Panc1 (cell line): Measurements from ENCODE around the gene TSPOAP1. TPM values are rescaled to one million over a fixed set of nuclear protein-coding genes. Genes with fewer than 3 reads are reported as not detected.

Source experiments
- ATAC-seq: fragments of 200-7000 bp; cut with Tn5 transposase; 2 replicates; pipeline ENCODE4 v1.9.1; 2020; ENCODE audit warnings: mild to moderate bottlenecking, moderate library complexity
- BruUV-seq: library from RNA; stranded (reverse); fragments of 400-500 nt; replicated peaks from 2 replicates; lab custom pipeline; 2021; lab: Mats Ljungman, UMichigan
- CTCF ChIA-PET: fragments of 300-600 bp; sonication (Branson Sonifier 250); formaldehyde crosslinking; loops from one replicate; lab custom pipeline; 2022; ENCODE audit warnings: antibody characterized with exemption; lab: Charles Lee
- POLR2A ChIA-PET: fragments of 300-600 bp; sonication (Branson Sonifier 250); formaldehyde crosslinking; loops from one replicate; lab custom pipeline; 2022; ENCODE audit warnings: antibody characterized with exemption; lab: Charles Lee
- DNase-seq: peaks from one replicate; pipeline ENCODE4 v3.0.0-alpha.2; 2010; ENCODE audit warnings: low read depth, low spot score
- H3K27ac ChIP-seq: 2 replicates; pipeline ENCODE4 v1.5.1; 2011; ENCODE audit warnings: mild to moderate bottlenecking, low read length, inconsistent platforms
- H3K27me3 ChIP-seq: fragments of 200-500 bp; sonication (Bioruptor generic); 2 replicates; pipeline ENCODE4 v1.6.0; 2014; ENCODE audit warnings: low read length, inconsistent platforms; ENCODE audit not compliant: control insufficient read depth, insufficient read depth
- H3K36me3 ChIP-seq: fragments of 200-500 bp; sonication (Bioruptor generic); 2 replicates; pipeline ENCODE4 v1.5.1; 2014; ENCODE audit warnings: inconsistent platforms, mild to moderate bottlenecking, low read length, moderate library complexity; ENCODE audit not compliant: control insufficient read depth, insufficient read depth
- H3K4me1 ChIP-seq: 2 replicates; pipeline ENCODE4 v1.5.1; 2011; ENCODE audit warnings: inconsistent platforms, mild to moderate bottlenecking, low read length, moderate library complexity; ENCODE audit not compliant: control insufficient read depth, insufficient read depth
- H3K4me3 ChIP-seq, 2 experiments: 2 replicates each; pipeline ENCODE4 v1.5.1; 2011 to 2012; ENCODE audit warnings: low read depth in 2 of 2, low read length in 2 of 2, mild to moderate bottlenecking in 2 of 2, inconsistent platforms in 1 of 2, moderate library complexity in 1 of 2
- H3K9me3 ChIP-seq: fragments of 200-500 bp; sonication (Bioruptor generic); 2 replicates; pipeline ENCODE4 v1.5.1; 2014; ENCODE audit warnings: low read depth, mild to moderate bottlenecking, inconsistent platforms, low read length, moderate library complexity; ENCODE audit not compliant: control insufficient read depth, insufficient read depth
- POLR2AphosphoS5 ChIP-seq: IDR thresholded peaks from 2 replicates; pipeline ENCODE4 v1.6.1; 2012; ENCODE audit warnings: mild to moderate bottlenecking, low read depth, low read length, moderate library complexity
- SIN3A ChIP-seq: IDR thresholded peaks from 2 replicates; pipeline ENCODE4 v1.6.1; 2012; ENCODE audit warnings: low read depth, mild to moderate bottlenecking, low read length, moderate library complexity, borderline replicate concordance; ENCODE audit not compliant: insufficient read depth
- TCF7L2 ChIP-seq: IDR thresholded peaks from 2 replicates; pipeline ENCODE4 v1.6.1; 2011; ENCODE audit warnings: mild to moderate bottlenecking, low read depth, low read length, inconsistent platforms
- in situ Hi-C: cut with HindIII; loops from 2 replicates; pipeline ENCODE4 v1.10.0; 2016; ENCODE audit warnings: low sequenced_read_pairs, low pct_unique_long_range_greater_than_20kb
- intact Hi-C: fragments of 100-400 bp; cut with micrococcal nuclease; formaldehyde crosslinking; loops from one replicate; pipeline ENCODE4 v1.10.0; 2022; ENCODE audit not compliant: unreplicated experiment
- total RNA-seq: library from RNA; stranded (reverse); gene quantifications from one replicate; pipeline ENCODE4 v1.2.1, GENCODE V29; 2021; ENCODE audit not compliant: unreplicated experiment
- TF ChIP-seq, protein P1 (sequence below), 2 experiments: IDR thresholded peaks; 2 replicates each; pipeline ENCODE4 v1.6.1; 2011 to 2012; ENCODE audit warnings: low read depth in 2 of 2, control low read depth in 1 of 2, low read length in 1 of 2, mild to moderate bottlenecking in 1 of 2, moderate library complexity in 1 of 2; ENCODE audit not compliant: insufficient read depth in 1 of 2
- TF ChIP-seq, protein P2 (sequence below): fragments of 450-650 bp; IDR thresholded peaks from 2 replicates; pipeline ENCODE4 v1.5.1; 2017; ENCODE audit warnings: mild to moderate bottlenecking

TSPOAP1 gene
- total RNA-seq, 1 experiment from 2014 or later, result 0.05 TPM

DNA sequence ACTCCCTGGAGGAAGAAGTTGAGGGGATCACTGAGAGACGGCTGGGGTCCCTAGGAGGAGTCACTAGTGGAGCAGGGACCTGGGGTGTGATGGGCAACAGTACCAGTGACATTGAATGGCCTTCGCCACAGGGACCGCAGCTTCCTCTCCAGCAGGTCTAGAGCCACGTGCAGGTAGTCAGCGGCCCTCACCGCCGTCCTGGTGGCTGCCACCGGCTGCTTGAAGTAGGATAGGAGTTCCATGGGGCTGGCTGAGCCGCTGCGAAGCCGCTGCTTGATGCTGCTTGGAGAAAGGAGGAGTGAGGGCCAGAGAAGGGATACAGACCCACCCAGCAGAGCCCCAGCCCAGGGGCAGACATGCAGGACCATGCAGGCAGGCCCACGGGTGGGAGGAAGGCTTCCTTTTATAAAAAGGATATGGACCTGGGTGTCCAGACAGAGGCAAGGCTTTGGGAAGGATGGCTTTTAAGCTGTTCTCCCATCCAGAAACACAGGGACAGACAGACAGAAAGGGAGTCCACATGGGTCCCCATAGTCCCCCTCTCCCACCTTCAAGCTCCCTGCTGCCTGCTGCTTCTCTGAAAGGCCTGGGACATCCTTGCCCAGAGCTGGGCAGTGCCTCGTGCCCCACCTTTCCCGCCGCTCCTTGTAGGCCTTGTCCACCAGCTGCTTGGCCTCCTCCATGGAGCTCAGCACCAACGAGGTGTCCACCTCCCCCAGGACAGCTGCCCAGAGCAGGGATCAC lies 48.7 kb downstream of the TSPOAP1 start:
- DNase-seq (no peak), ATAC-seq (no peak)
- intact Hi-C loops, result no loop called here
- ChIA-PET POLR2A (interaction anchor here (0.5 kb wide), 1 partner anchor 1036 kb away, joined by 3 read pairs; no protein-coding TSS in a partner anchor), CTCF (no interaction called here)
- TF ChIP-seq, protein P1, sequence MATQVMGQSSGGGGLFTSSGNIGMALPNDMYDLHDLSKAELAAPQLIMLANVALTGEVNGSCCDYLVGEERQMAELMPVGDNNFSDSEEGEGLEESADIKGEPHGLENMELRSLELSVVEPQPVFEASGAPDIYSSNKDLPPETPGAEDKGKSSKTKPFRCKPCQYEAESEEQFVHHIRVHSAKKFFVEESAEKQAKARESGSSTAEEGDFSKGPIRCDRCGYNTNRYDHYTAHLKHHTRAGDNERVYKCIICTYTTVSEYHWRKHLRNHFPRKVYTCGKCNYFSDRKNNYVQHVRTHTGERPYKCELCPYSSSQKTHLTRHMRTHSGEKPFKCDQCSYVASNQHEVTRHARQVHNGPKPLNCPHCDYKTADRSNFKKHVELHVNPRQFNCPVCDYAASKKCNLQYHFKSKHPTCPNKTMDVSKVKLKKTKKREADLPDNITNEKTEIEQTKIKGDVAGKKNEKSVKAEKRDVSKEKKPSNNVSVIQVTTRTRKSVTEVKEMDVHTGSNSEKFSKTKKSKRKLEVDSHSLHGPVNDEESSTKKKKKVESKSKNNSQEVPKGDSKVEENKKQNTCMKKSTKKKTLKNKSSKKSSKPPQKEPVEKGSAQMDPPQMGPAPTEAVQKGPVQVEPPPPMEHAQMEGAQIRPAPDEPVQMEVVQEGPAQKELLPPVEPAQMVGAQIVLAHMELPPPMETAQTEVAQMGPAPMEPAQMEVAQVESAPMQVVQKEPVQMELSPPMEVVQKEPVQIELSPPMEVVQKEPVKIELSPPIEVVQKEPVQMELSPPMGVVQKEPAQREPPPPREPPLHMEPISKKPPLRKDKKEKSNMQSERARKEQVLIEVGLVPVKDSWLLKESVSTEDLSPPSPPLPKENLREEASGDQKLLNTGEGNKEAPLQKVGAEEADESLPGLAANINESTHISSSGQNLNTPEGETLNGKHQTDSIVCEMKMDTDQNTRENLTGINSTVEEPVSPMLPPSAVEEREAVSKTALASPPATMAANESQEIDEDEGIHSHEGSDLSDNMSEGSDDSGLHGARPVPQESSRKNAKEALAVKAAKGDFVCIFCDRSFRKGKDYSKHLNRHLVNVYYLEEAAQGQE (IDR thresholded peaks at IDR 0.05; ENCODE audit: insufficient read depth in 1 of 2, low read depth in 2 of 2, low read length in 1 of 2), result no peak
- TF ChIP-seq POLR2AphosphoS5 (no peak), TCF7L2 (no peak), SIN3A (no peak)
- TF ChIP-seq, protein P2, sequence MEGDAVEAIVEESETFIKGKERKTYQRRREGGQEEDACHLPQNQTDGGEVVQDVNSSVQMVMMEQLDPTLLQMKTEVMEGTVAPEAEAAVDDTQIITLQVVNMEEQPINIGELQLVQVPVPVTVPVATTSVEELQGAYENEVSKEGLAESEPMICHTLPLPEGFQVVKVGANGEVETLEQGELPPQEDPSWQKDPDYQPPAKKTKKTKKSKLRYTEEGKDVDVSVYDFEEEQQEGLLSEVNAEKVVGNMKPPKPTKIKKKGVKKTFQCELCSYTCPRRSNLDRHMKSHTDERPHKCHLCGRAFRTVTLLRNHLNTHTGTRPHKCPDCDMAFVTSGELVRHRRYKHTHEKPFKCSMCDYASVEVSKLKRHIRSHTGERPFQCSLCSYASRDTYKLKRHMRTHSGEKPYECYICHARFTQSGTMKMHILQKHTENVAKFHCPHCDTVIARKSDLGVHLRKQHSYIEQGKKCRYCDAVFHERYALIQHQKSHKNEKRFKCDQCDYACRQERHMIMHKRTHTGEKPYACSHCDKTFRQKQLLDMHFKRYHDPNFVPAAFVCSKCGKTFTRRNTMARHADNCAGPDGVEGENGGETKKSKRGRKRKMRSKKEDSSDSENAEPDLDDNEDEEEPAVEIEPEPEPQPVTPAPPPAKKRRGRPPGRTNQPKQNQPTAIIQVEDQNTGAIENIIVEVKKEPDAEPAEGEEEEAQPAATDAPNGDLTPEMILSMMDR, result no peak
- in situ Hi-C loops, result no loop called here
- Histone ChIP-seq H3K36me3 (no peaks in the 10 kb centered on the region), H3K4me3 (no peak overlapping the region), H3K27me3 (no peaks in the 10 kb centered on the region), H3K9me3 (no peaks in the 10 kb centered on the region), H3K4me1 (no peaks in the 10 kb centered on the region), H3K27ac (no peak overlapping the region)
- BruUV-seq, result no TSS peak

DNA sequence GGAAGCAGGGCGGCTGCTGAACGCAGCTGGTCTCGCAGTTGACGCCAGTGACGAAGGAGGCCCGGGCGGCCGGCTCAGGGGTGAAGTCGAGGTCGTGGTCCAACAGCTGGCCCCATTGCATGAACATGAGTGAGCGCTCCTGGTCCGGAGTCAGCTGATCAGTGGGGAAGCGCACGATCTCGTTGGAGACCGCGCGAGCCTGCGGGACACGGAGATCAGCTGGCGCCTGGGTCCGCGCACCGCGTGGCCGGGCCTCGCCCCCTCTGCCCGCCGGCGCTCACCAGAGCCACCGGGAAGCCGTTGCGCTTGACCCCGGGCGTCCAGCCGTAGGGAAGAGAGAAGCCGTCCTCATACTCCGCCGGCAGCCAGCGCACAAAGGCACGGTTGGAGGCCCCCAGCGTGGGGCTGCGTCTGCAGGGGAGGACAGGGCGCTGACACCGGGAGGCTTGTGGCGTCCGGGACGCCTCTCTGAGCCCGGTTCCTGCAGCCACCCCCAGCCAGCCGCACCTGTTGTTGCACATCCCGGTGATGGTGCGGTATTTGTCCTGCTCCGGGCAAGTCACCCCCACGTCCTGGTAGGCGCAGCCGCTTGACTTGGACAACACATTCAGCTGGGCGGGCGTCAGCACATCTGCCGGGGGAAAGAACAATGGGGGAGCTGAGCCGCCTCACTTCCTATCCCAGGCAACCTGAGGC lies 49.4 kb downstream of the TSPOAP1 start:
- TF ChIP-seq POLR2AphosphoS5 (no peak), SIN3A (no peak), TCF7L2 (no peak)
- TF ChIP-seq, protein P1 (IDR thresholded peaks at IDR 0.05; ENCODE audit: insufficient read depth in 1 of 2, low read depth in 2 of 2, low read length in 1 of 2), result no peak
- TF ChIP-seq, protein P2, result no peak
- ATAC-seq, result 0 out of 2 replicates have a peak, but pooled peaks have one; percentile 13
- intact Hi-C loops (no loop called here), in situ Hi-C loops (no loop called here)
- no peaks in the 10 kb centered on the region for H3K4me1 ChIP-seq
- POLR2A ChIA-PET, result no interaction called here
- no peaks in the 10 kb centered on the region for H3K27me3 ChIP-seq
- no peaks in the 10 kb centered on the region for H3K9me3 ChIP-seq
- CTCF ChIA-PET, result no interaction called here
- no TSS peak for BruUV-seq
- H3K27ac ChIP-seq, result no peak overlapping the region
- DNase-seq, result no peak
- no peaks in the 10 kb centered on the region for H3K36me3 ChIP-seq
- H3K4me3 ChIP-seq, result no peak overlapping the region
